Measurements from ENCODE around the gene PARN. TPM values are rescaled to one million over a fixed set of nuclear protein-coding genes. Genes with fewer than 3 reads are reported as not detected.

PARN gene
- total and polyA plus RNA-seq, 2 experiments from 2014 or later = 32.5 to 61.3 TPM

DNA sequence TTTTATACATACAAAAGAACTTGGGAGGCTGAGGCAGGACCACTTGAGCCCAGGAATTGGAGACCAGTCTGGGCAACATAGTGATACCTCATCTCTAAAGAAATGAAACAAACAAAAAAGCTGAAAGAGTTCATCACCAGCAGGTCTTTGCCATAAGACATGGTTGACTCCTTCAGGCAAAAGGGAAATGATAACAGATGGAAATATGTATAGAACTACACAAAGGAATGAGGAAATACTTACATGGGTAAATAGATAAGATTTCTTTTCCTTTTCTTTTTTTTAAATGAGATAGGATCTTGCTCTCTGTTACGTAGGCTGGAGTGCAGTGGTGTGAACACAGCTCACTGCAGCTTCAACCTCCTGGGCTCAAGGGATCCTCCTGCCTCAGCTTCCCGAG lies 165.3 kb downstream of the PARN start:
- Mint-ChIP-seq H3K27me3 (ENCODE audit: insufficient read depth, low read depth, poor library complexity) (peaks cover 2% of the 10 kb centered on the region), H3K4me1 (peaks cover 11% of the 10 kb centered on the region), H3K4me3 (no peak overlapping the region), H3K9me3 (peaks cover 11% of the 10 kb centered on the region; the same call in 2 of the 3 replicates), H3K27ac (no peak overlapping the region), H3K36me3 (ENCODE audit: low read depth) (peaks cover 14% of the 10 kb centered on the region; the same call in 2 of the 3 replicates)
- no peak overlapping the region for H3K4me2 ChIP-seq
- H3K79me2 ChIP-seq (replicated peaks; ENCODE audit: insufficient read depth) = no peaks in the 10 kb centered on the region
- H3F3A ChIP-seq (replicated peaks; ENCODE audit: low read depth) = no peaks in the 10 kb centered on the region
- 0 out of 2 replicates have a peak, but pooled peaks cover 3% of the 10 kb centered on the region for H3K4me1 ChIP-seq (ENCODE audit: insufficient read depth)
- DNase-seq (ENCODE audit: low spot score) (no peak), ATAC-seq (no peak)
- no peaks in the 10 kb centered on the region for H3K9me2 ChIP-seq (ENCODE audit: insufficient read depth)
- H4K20me1 ChIP-seq (replicated peaks; ENCODE audit: insufficient read depth) = no peaks in the 10 kb centered on the region
- H2AFZ ChIP-seq = no peak overlapping the region
- no peak overlapping the region for H3K27ac ChIP-seq (ENCODE audit: low read depth)
- peaks cover 4% of the 10 kb centered on the region; the same call in 1 of the 2 replicates for H3K36me3 ChIP-seq (ENCODE audit: insufficient read depth)
- H3K4me3 ChIP-seq = no peak overlapping the region
- H3K27me3 ChIP-seq (ENCODE audit: insufficient read depth) = no peaks in the 10 kb centered on the region
- TF ChIP-seq POLR2AphosphoS5 (IDR thresholded peaks at IDR 0.05; ENCODE audit: low read depth) (no peak), REST (IDR thresholded peaks at IDR 0.05; ENCODE audit: unreplicated experiment) (no peak), ZNF462 (CRISPR knock-in tag; IDR thresholded peaks at IDR 0.05) (no peak), EZH2phosphoT487 (IDR thresholded peaks at IDR 0.05; ENCODE audit: unreplicated experiment) (no peak), EZH2 (IDR thresholded peaks at IDR 0.05; ENCODE audit: low read depth, unreplicated experiment) (no peak), ZNF114 (CRISPR knock-in tag; IDR thresholded peaks at IDR 0.05) (no peak), CREB1 (CRISPR knock-in tag; IDR thresholded peaks at IDR 0.05; ENCODE audit: low read depth) (no peak), NANOG (IDR thresholded peaks at IDR 0.05; ENCODE audit: borderline replicate concordance) (no peak), ETS1 (IDR thresholded peaks at IDR 0.05) (no peak), STAT1 (IDR thresholded peaks at IDR 0.05; ENCODE audit: unreplicated experiment) (no peak)
- TF ChIP-seq, protein P1, sequence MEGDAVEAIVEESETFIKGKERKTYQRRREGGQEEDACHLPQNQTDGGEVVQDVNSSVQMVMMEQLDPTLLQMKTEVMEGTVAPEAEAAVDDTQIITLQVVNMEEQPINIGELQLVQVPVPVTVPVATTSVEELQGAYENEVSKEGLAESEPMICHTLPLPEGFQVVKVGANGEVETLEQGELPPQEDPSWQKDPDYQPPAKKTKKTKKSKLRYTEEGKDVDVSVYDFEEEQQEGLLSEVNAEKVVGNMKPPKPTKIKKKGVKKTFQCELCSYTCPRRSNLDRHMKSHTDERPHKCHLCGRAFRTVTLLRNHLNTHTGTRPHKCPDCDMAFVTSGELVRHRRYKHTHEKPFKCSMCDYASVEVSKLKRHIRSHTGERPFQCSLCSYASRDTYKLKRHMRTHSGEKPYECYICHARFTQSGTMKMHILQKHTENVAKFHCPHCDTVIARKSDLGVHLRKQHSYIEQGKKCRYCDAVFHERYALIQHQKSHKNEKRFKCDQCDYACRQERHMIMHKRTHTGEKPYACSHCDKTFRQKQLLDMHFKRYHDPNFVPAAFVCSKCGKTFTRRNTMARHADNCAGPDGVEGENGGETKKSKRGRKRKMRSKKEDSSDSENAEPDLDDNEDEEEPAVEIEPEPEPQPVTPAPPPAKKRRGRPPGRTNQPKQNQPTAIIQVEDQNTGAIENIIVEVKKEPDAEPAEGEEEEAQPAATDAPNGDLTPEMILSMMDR (conservative IDR thresholded peaks at IDR 0.05; ENCODE audit: low read depth in 2 of 2) = no peak

Data from GM23338 (cell line).